Activated T-cell treated with anti-CD3 and anti-CD28 coated beads for 4 hours (primary cell): ENCODE results near the gene HCAR3.

Experiments
- DNase-seq: peaks from one replicate; pipeline ENCODE4 v3.0.0-alpha.2; 2020

Gene HCAR3

DNA sequence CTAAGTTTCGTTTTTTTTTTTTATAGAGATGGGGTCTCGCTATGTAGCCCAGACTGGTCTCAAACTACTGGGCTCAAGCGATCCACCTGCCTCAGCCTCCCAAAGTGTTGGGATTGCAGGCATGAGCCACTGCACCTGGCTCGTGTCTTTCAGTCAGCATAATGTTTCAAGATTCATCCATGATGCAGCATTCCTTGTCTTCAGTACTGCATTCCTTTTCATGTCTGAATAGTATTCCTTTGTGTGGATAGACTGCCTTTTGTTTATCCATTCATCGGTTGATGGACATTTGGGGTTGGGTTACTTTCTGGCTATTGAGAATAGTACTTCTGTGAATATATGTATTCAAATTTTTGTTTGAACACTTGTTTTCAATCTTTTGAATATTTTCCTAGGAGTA lies 50.9 kb downstream of the HCAR3 start:
- DNase-seq = no peak

DNA sequence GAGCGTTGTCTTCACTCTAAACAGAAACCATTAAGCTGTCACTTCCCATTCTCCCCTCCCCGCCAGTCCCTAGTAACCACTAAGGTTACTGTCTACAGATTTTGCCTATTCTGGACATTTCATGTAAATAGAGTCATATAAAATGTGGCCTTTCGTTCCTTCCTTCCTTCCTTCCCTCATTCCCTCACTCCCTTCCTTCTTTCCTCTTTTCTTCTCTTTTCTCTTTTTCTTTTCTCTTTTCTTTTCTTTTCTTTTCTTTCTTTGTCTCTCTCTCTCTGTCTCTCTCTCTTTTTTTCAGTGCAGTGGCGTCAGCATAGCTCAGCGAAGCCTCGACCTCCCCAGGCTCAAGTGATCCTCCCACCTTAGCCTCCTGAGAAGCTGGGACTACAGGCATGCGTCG lies 51.3 kb downstream of the HCAR3 start:
- no peak for DNase-seq
